Umbilical cord (tissue), 2 donors: ENCODE data around the gene BTAF1. TPM values are rescaled to one million over a fixed set of nuclear protein-coding genes. Genes with fewer than 3 reads are reported as not detected.
"Not testable (repeated sequence)": the region's sequence is repeated elsewhere in the genome, so short reads cannot be mapped to it uniquely, and the experiment has no call there.

Experiments
- DNase-seq: peaks from one replicate; pipeline ENCODE4 v3.0.0-alpha.2; 2015; ENCODE audit warnings: low spot score
- total RNA-seq: library from RNA; depleted of rRNA; stranded (reverse); fragments of >200 nt; gene quantifications from one replicate; pipeline ENCODE4 v1.2.3, GENCODE V29; 2014; ENCODE audit warnings: low replicate concordance; ENCODE audit not compliant: insufficient read depth

The BTAF1 gene
- total RNA-seq, 1 donor from 2014 or later = 65.0 TPM

GRCh38 chr10:91978585-91978984, 55.0 kb downstream of the BTAF1 start:
- no peak for DNase-seq

GRCh38 chr10:91980319-91980718, 56.7 kb downstream of the BTAF1 start:
- no peak for DNase-seq

GRCh38 chr10:91983416-91983815, 59.8 kb downstream of the BTAF1 start:
- peak; percentile 78 for DNase-seq

- DNase-seq = peak; percentile 93
These were observed 63.9 kb downstream of the BTAF1 start for GRCh38 chr10:91987397-91988037.

- DNase-seq = no peak
These were observed 68.5 kb downstream of the BTAF1 start for GRCh38 chr10:91992031-91992430.

- no peak for DNase-seq
These were observed 72.7 kb downstream of the BTAF1 start for GRCh38 chr10:91996266-91996665.

- DNase-seq = no peak
These were observed 78.0 kb downstream of the BTAF1 start for GRCh38 chr10:92001581-92001980.

GRCh38 chr10:92001995-92002394, 78.4 kb downstream of the BTAF1 start:
- DNase-seq = no peak

- no peak for DNase-seq
These were observed 79.7 kb downstream of the BTAF1 start for GRCh38 chr10:92003258-92003657.

- no peak for DNase-seq
These were observed 82.4 kb downstream of the BTAF1 start for GRCh38 chr10:92005978-92006377.

- DNase-seq = no peak
These were observed 85.9 kb downstream of the BTAF1 start for GRCh38 chr10:92009445-92009844.

- no peak for DNase-seq
These were observed 86.6 kb downstream of the BTAF1 start for GRCh38 chr10:92010047-92010735.

GRCh38 chr10:92011560-92012214, 88.1 kb downstream of the BTAF1 start:
- DNase-seq = no peak

- DNase-seq = no peak
These were observed 91.0 kb downstream of the BTAF1 start for GRCh38 chr10:92014620-92015019.

GRCh38 chr10:92024700-92025099, 101.1 kb downstream of the BTAF1 start:
- DNase-seq = no peak

- DNase-seq = peak; percentile 12
These were observed 101.8 kb downstream of the BTAF1 start for GRCh38 chr10:92025340-92025739.

- no peak for DNase-seq
These were observed 103.6 kb downstream of the BTAF1 start for GRCh38 chr10:92027141-92027540.

GRCh38 chr10:92031580-92031979, 108.0 kb downstream of the BTAF1 start:
- no peak for DNase-seq

- DNase-seq = not testable (repeated sequence)
These were observed 109.5 kb downstream of the BTAF1 start for GRCh38 chr10:92033070-92033469.

- DNase-seq = no peak
These were observed 115.4 kb downstream of the BTAF1 start for GRCh38 chr10:92038949-92039348.

- DNase-seq = no peak
These were observed 119.0 kb downstream of the BTAF1 start for GRCh38 chr10:92042541-92042940.

- no peak for DNase-seq
These were observed 122.1 kb downstream of the BTAF1 start for GRCh38 chr10:92045641-92046106.

GRCh38 chr10:92047215-92047614, 123.6 kb downstream of the BTAF1 start:
- no peak for DNase-seq
